Testis (tissue), 2 donors: ENCODE measurements around the gene MPPED1.

Experiments
- POLR2A ChIP-seq: fragments of 450-650 bp; IDR thresholded peaks from one replicate; pipeline ENCODE4 v1.6.1; 2017; ENCODE audit warnings: antibody characterized with exemption, mild to moderate bottlenecking, moderate library complexity
- TF ChIP-seq, protein P1 (sequence below), 3 experiments: fragments of 450-650 bp in 2 of 3; fragments of 200-600 bp in 1 of 3; sonication (generic) in 1 of 3; IDR thresholded peaks; one replicate each; pipeline ENCODE4 v1.5.1; 2016 to 2019; ENCODE audit warnings: antibody characterized with exemption in 3 of 3, mild to moderate bottlenecking in 2 of 3, moderate library complexity in 1 of 3

- TF ChIP-seq POLR2A: no peak
- TF ChIP-seq, protein P1, sequence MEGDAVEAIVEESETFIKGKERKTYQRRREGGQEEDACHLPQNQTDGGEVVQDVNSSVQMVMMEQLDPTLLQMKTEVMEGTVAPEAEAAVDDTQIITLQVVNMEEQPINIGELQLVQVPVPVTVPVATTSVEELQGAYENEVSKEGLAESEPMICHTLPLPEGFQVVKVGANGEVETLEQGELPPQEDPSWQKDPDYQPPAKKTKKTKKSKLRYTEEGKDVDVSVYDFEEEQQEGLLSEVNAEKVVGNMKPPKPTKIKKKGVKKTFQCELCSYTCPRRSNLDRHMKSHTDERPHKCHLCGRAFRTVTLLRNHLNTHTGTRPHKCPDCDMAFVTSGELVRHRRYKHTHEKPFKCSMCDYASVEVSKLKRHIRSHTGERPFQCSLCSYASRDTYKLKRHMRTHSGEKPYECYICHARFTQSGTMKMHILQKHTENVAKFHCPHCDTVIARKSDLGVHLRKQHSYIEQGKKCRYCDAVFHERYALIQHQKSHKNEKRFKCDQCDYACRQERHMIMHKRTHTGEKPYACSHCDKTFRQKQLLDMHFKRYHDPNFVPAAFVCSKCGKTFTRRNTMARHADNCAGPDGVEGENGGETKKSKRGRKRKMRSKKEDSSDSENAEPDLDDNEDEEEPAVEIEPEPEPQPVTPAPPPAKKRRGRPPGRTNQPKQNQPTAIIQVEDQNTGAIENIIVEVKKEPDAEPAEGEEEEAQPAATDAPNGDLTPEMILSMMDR (IDR thresholded peaks at IDR 0.05): no peak
Measured at GRCh38 chr22:43409046-43409445, 2.8 kb upstream of the MPPED1 start.
